HepG2 (cell line): Measurements from ENCODE around the gene GUCA2B. TPM values are rescaled to one million over a fixed set of nuclear protein-coding genes. Genes with fewer than 3 reads are reported as not detected.

Experiments used
- ATAC-seq: fragments of 200-7000 bp; cut with Tn5 transposase; 3 replicates; pipeline ENCODE4 v1.9.1; 2020; ENCODE audit warnings: mild to moderate bottlenecking, moderate library complexity
- BruUV-seq: library from RNA; stranded (reverse); fragments of 400-500 nt; replicated peaks from 2 replicates; lab custom pipeline; 2021; lab: Mats Ljungman, UMichigan
- CTCF ChIA-PET: fragments of 300-600 bp; formaldehyde crosslinking; extraction: SDS; loops from one replicate; lab custom pipeline; 2021; ENCODE audit warnings: low total read pairs, inconsistent platforms, low intra/inter-chr PET ratio; lab: Yijun Ruan, JAX
- POLR2A ChIA-PET: fragments of 350-600 bp; sonication (Branson Sonifier 250); formaldehyde crosslinking; loops from one replicate; lab custom pipeline; 2020; ENCODE audit warnings: antibody characterized with exemption, inconsistent platforms; lab: Yijun Ruan, JAX
- DNase-seq: peaks from one replicate; pipeline ENCODE4 v3.0.0-alpha.2; 2015; ENCODE audit warnings: low spot score
- FAIRE-seq: peaks from 3 replicates; lab custom pipeline; 2011; peaks lifted over from hg19 to GRCh38; lab: Jason Lieb, UNC
- H2AFZ ChIP-seq: one replicate; pipeline ENCODE4 v1.6.1; 2011; ENCODE audit warnings: low read length, inconsistent platforms
- H3K27ac ChIP-seq: fragments of 300-600 bp; 3 replicates; pipeline ENCODE4 v1.8.0; 2011; ENCODE audit warnings: mixed run types, mild to moderate bottlenecking, mixed read lengths, low read length, inconsistent platforms; ENCODE audit not compliant: insufficient read depth; ENCODE audit errors: extremely low read length
- H3K27me3 ChIP-seq, 2 experiments: fragments of 200-600 bp in 1 of 2; 2 replicates in 1 of 2; 3 replicates in 1 of 2; pipeline versions ENCODE4 v1.6.0 to v1.8.0; 2011; ENCODE audit warnings: low read length in 2 of 2, mild to moderate bottlenecking in 2 of 2, moderate library complexity in 2 of 2, inconsistent platforms in 1 of 2; ENCODE audit not compliant: insufficient read depth in 2 of 2, control insufficient read depth in 1 of 2
- H3K36me3 ChIP-seq, 2 experiments: fragments of 200-600 bp in 1 of 2; replicated peaks in 1 of 2; 2 replicates in 1 of 2; 3 replicates in 1 of 2; pipeline versions ENCODE4 v1.5.1 to v1.8.0; 2011; ENCODE audit warnings: low read length in 2 of 2, inconsistent platforms in 1 of 2; ENCODE audit not compliant: insufficient read depth in 2 of 2, control insufficient read depth in 1 of 2
- H3K4me1 ChIP-seq: 2 replicates; pipeline ENCODE4 v1.5.1; 2012; ENCODE audit warnings: low read length, inconsistent platforms; ENCODE audit not compliant: insufficient read depth
- H3K4me2 ChIP-seq: 2 replicates; pipeline ENCODE4 v1.6.0; 2011; ENCODE audit warnings: low read depth, low read length, inconsistent platforms
- H3K4me3 ChIP-seq, 3 experiments: fragments of 200-600 bp in 1 of 3; sonication (generic), shearing (Covaris generic) in 1 of 3; replicated peaks in 1 of 3; 2 replicates each; pipeline ENCODE4 v1.5.1; 2011 to 2016; ENCODE audit warnings: low read length in 3 of 3, inconsistent platforms in 2 of 3, low read depth in 2 of 3, mild to moderate bottlenecking in 2 of 3, control low read depth in 1 of 3, mixed read lengths in 1 of 3; ENCODE audit not compliant: insufficient read depth in 1 of 3
- H3K79me2 ChIP-seq: one replicate; pipeline ENCODE4 v1.6.1; 2011; ENCODE audit warnings: low read length, inconsistent platforms; ENCODE audit not compliant: insufficient read depth
- H3K9ac ChIP-seq: 2 replicates; pipeline ENCODE4 v1.6.0; 2011; ENCODE audit warnings: mild to moderate bottlenecking, low read depth, low read length, inconsistent platforms; ENCODE audit not compliant: insufficient read depth
- H3K9me3 ChIP-seq: 2 replicates; pipeline ENCODE4 v1.5.1; 2012; ENCODE audit warnings: mild to moderate bottlenecking, low read length
- H4K20me1 ChIP-seq: 2 replicates; pipeline ENCODE4 v1.6.0; 2011; ENCODE audit warnings: inconsistent platforms, mild to moderate bottlenecking, low read length, moderate library complexity; ENCODE audit not compliant: insufficient read depth
- CBX2 ChIP-seq, 2 experiments: fragments of 200-600 bp in 1 of 2; sonication (generic); formaldehyde crosslinking in 1 of 2; IDR thresholded peaks; 2 replicates each; pipeline versions ENCODE4 v1.7.0 to v1.8.1; 2018 to 2022; ENCODE audit warnings: low read depth in 2 of 2, low read length in 1 of 2, mild to moderate bottlenecking in 1 of 2, missing genetic modification reagents in 1 of 2
- CCAR2 ChIP-seq: fragments of 200-400 bp; formaldehyde crosslinking; optimal IDR thresholded peaks from 2 replicates; pipeline ENCODE3; 2018; ENCODE audit warnings: low read depth, mild to moderate bottlenecking, low read length, moderate library complexity
- DR1 ChIP-seq: sonication (generic); formaldehyde crosslinking; IDR thresholded peaks from 2 replicates; pipeline ENCODE4 v1.8.0; 2021; ENCODE audit warnings: mild to moderate bottlenecking, missing genetic modification reagents, inconsistent platforms
- GATA4 ChIP-seq: sonication (generic); IDR thresholded peaks from 2 replicates; pipeline ENCODE4 v1.6.1; 2016; ENCODE audit warnings: antibody characterized with exemption, low read depth, borderline replicate concordance
- HDAC1 ChIP-seq: sonication (generic); formaldehyde crosslinking; IDR thresholded peaks from 2 replicates; pipeline ENCODE4 v1.5.1; 2020; ENCODE audit warnings: mild to moderate bottlenecking, missing genetic modification reagents
- KLF6 ChIP-seq: IDR thresholded peaks from 2 replicates; pipeline ENCODE4 v1.8.0; 2016; ENCODE audit warnings: missing biosample characterization, missing genetic modification reagents
- NRL ChIP-seq: sonication (generic); formaldehyde crosslinking; IDR thresholded peaks from 2 replicates; pipeline ENCODE4 v1.5.0; 2020; ENCODE audit warnings: missing genetic modification reagents, mild to moderate bottlenecking, moderate library complexity, borderline replicate concordance
- SMC3 ChIP-seq: IDR thresholded peaks from 2 replicates; pipeline ENCODE4 v1.6.1; 2011; ENCODE audit warnings: low read length, improper control_type of control experiment
- SOX5 ChIP-seq: IDR thresholded peaks from 2 replicates; pipeline ENCODE4 v1.6.1; 2016; ENCODE audit warnings: borderline replicate concordance
- ZMYM2 ChIP-seq: sonication (generic); formaldehyde crosslinking; IDR thresholded peaks from 2 replicates; pipeline ENCODE4 v1.8.0; 2022; ENCODE audit warnings: mild to moderate bottlenecking, missing genetic modification reagents
- ZNF383 ChIP-seq: sonication (generic); formaldehyde crosslinking; IDR thresholded peaks from 2 replicates; pipeline ENCODE4 v1.4.0; 2020; ENCODE audit warnings: missing genetic modification reagents, mild to moderate bottlenecking, borderline replicate concordance
- ZNF672 ChIP-seq: sonication (generic); formaldehyde crosslinking; IDR thresholded peaks from 2 replicates; pipeline ENCODE4 v1.8.1; 2022; ENCODE audit warnings: missing genetic modification reagents
- WGBS: methylation state at CpG from one replicate; pipeline ENCODE4 v1.1.6; 2017; ENCODE audit warnings: low lambda C conversion rate; 5-methylcytosine and 5-hydroxymethylcytosine counted together
- in situ Hi-C: cut with HindIII; loops from 2 replicates; pipeline ENCODE4 v1.10.0; 2017; ENCODE audit warnings: low pct_unique_long_range_greater_than_20kb; ENCODE audit not compliant: extremely low pct_ligation_motif_present
- intact Hi-C: fragments of 100-400 bp; cut with micrococcal nuclease; formaldehyde crosslinking; loops from one replicate; pipeline ENCODE4 v1.10.0; 2022; ENCODE audit not compliant: unreplicated experiment
- polyA plus RNA-seq, 8 experiments: library from polyadenylated mRNA; depleted of rRNA in 3 of 8; stranded (reverse) in 7 of 8; unstranded in 1 of 8; fragments of >200 nt; fragmentation: Illumina TruSeq in 4 of 8; extraction: Trizol in 4 of 8; gene quantifications; 2 replicates each; pipeline versions ENCODE4 v1.2.1 to v1.2.3, GENCODE V29; 2011 to 2016; ENCODE audit warnings: low read depth in 4 of 8, missing spikeins in 1 of 8, mixed read lengths in 1 of 8; ENCODE audit not compliant: insufficient read depth in 1 of 8
- total RNA-seq, 5 experiments: library from RNA; depleted of rRNA; stranded (reverse); fragments of >200 nt; fragmentation: Illumina TruSeq; extraction: Trizol; gene quantifications; 2 replicates each; pipeline ENCODE4 v1.2.3, GENCODE V29; 2016; ENCODE audit warnings: low read depth in 1 of 5
- TF ChIP-seq, protein P1 (sequence below): sonication (generic); formaldehyde crosslinking; IDR thresholded peaks from 2 replicates; pipeline ENCODE4 v1.9.0; 2021; ENCODE audit warnings: missing genetic modification reagents, borderline replicate concordance

Gene GUCA2B
- total and polyA plus RNA-seq, 2 of the 13 experiments (the other 11 are each of a cell fraction or from before 2014, with no cell fraction given): not detected

DNA sequence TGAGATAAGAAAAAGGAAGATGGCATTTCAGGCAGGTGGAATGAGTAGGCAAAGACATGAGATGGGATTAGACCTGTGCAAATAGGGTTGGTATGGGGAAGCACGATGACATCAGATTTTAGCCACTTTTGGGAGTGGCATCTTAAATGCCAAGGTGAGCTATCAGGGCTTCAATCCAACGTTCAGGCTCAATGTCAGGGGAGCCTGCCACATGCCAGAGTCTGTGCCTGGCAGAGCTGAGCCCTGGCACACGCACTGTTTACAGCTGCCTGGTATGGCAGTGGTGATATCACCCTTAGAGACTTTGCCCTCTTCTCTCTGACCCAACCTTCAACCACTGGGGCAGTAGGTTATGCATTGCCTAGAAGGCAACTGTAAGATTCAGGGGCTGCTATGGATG is 1.1 kb upstream of the GUCA2B start:
- no TSS peak for BruUV-seq
- Histone ChIP-seq H3K27ac (no peak overlapping the region), H3K9ac (no peak overlapping the region), H3K4me2 (no peak overlapping the region), H4K20me1 (no peaks in the 10 kb centered on the region), H3K4me1 (peaks cover 11% of the 10 kb centered on the region; the same call in 1 of the 2 replicates), H2AFZ (no peak overlapping the region), H3K9me3 (no peaks in the 10 kb centered on the region), H3K36me3 (no peaks in the 10 kb centered on the region), H3K79me2 (no peaks in the 10 kb centered on the region), H3K4me3 (no peak overlapping the region), H3K27me3 (peaks cover 5 to 28% of the 10 kb centered on the region in 2 experiments; a peak in 3 of 5 replicates)
- TF ChIP-seq CCAR2 (no peak), ZNF672 (no peak), KLF6 (CRISPR knock-in tag) (no peak), ZNF383 (no peak), NRL (CRISPR knock-in tag) (no peak), GATA4 (no peak), SOX5 (CRISPR knock-in tag) (no peak), ZMYM2 (no peak), HDAC1 (CRISPR knock-in tag) (no peak), CBX2 (IDR thresholded peaks at IDR 0.05; ENCODE audit: low read depth, low read length) (no peak), CBX2 (CRISPR knock-in tag; IDR thresholded peaks at IDR 0.05; ENCODE audit: low read depth) (no peak), SMC3 (no peak), DR1 (CRISPR knock-in tag) (no peak)
- TF ChIP-seq, protein P1, sequence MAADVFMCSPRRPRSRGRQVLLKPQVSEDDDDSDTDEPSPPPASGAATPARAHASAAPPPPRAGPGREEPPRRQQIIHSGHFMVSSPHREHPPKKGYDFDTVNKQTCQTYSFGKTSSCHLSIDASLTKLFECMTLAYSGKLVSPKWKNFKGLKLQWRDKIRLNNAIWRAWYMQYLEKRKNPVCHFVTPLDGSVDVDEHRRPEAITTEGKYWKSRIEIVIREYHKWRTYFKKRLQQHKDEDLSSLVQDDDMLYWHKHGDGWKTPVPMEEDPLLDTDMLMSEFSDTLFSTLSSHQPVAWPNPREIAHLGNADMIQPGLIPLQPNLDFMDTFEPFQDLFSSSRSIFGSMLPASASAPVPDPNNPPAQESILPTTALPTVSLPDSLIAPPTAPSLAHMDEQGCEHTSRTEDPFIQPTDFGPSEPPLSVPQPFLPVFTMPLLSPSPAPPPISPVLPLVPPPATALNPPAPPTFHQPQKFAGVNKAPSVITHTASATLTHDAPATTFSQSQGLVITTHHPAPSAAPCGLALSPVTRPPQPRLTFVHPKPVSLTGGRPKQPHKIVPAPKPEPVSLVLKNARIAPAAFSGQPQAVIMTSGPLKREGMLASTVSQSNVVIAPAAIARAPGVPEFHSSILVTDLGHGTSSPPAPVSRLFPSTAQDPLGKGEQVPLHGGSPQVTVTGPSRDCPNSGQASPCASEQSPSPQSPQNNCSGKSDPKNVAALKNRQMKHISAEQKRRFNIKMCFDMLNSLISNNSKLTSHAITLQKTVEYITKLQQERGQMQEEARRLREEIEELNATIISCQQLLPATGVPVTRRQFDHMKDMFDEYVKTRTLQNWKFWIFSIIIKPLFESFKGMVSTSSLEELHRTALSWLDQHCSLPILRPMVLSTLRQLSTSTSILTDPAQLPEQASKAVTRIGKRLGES (CRISPR knock-in tag): no peak
- in situ Hi-C loops: no loop called here
- CTCF ChIA-PET: no interaction called here
- POLR2A ChIA-PET: no interaction called here
- DNase-seq (no peak), FAIRE-seq (no peak), ATAC-seq (no peak)
- intact Hi-C loops: no loop called here
- WGBS: 50% methylated on average over 1 of the region's 3 CpGs
